ENCODE data around the gene CTNNB1.

CTNNB1 gene

GRCh38 chr3:41190509-41191284 is 8.6 kb upstream of the CTNNB1 start:
- no peak for ATAC-seq (ENCODE audit: low read depth)
- H3K27me3 ChIP-seq (ENCODE audit: insufficient read depth, poor library complexity, severe bottlenecking) = no peaks in the 10 kb centered on the region
- TF ChIP-seq CTCF (IDR thresholded peaks at IDR 0.05; ENCODE audit: poor library complexity, severe bottlenecking) = no peak
- no peaks in the 10 kb centered on the region for H3K36me3 ChIP-seq (ENCODE audit: low read depth)
- no peaks in the 10 kb centered on the region for H3K9me3 ChIP-seq (ENCODE audit: severe bottlenecking)
- H3K27ac ChIP-seq (ENCODE audit: poor library complexity, severe bottlenecking) = no peak overlapping the region
- H3K4me3 ChIP-seq (ENCODE audit: severe bottlenecking) = no peak overlapping the region
- no peaks in the 10 kb centered on the region for H3K4me1 ChIP-seq (ENCODE audit: insufficient read depth, poor library complexity, severe bottlenecking)
- DNase-seq (ENCODE audit: low spot score) = no peak

GRCh38 chr3:41192885-41193284 is 6.4 kb upstream of the CTNNB1 start:
- Histone ChIP-seq H3K27me3 (ENCODE audit: insufficient read depth, poor library complexity, severe bottlenecking) (no peaks in the 10 kb centered on the region), H3K27ac (ENCODE audit: poor library complexity, severe bottlenecking) (no peak overlapping the region), H3K4me3 (ENCODE audit: severe bottlenecking) (no peak overlapping the region), H3K4me1 (ENCODE audit: insufficient read depth, poor library complexity, severe bottlenecking) (no peaks in the 10 kb centered on the region), H3K36me3 (ENCODE audit: low read depth) (no peaks in the 10 kb centered on the region), H3K9me3 (ENCODE audit: severe bottlenecking) (no peaks in the 10 kb centered on the region)
- no peak for TF ChIP-seq CTCF (IDR thresholded peaks at IDR 0.05; ENCODE audit: poor library complexity, severe bottlenecking)
- ATAC-seq (ENCODE audit: low read depth) (no peak), DNase-seq (ENCODE audit: low spot score) (no peak)

GRCh38 chr3:41193794-41194539 is 5.3 kb upstream of the CTNNB1 start:
- no peak for DNase-seq (ENCODE audit: low spot score)
- Histone ChIP-seq H3K27ac (ENCODE audit: poor library complexity, severe bottlenecking) (no peak overlapping the region), H3K4me3 (ENCODE audit: severe bottlenecking) (no peak overlapping the region), H3K9me3 (ENCODE audit: severe bottlenecking) (no peaks in the 10 kb centered on the region), H3K4me1 (ENCODE audit: insufficient read depth, poor library complexity, severe bottlenecking) (peaks cover 4% of the 10 kb centered on the region), H3K27me3 (ENCODE audit: insufficient read depth, poor library complexity, severe bottlenecking) (no peaks in the 10 kb centered on the region), H3K36me3 (ENCODE audit: low read depth) (no peaks in the 10 kb centered on the region)
- no peak for ATAC-seq (ENCODE audit: low read depth)
- TF ChIP-seq CTCF (IDR thresholded peaks at IDR 0.05; ENCODE audit: poor library complexity, severe bottlenecking) = no peak

- no peaks in the 10 kb centered on the region for H3K27me3 ChIP-seq (ENCODE audit: insufficient read depth, poor library complexity, severe bottlenecking)
- no peak for TF ChIP-seq CTCF (IDR thresholded peaks at IDR 0.05; ENCODE audit: poor library complexity, severe bottlenecking)
- H3K4me1 ChIP-seq (ENCODE audit: insufficient read depth, poor library complexity, severe bottlenecking) = peaks cover 4% of the 10 kb centered on the region
- no peaks in the 10 kb centered on the region for H3K9me3 ChIP-seq (ENCODE audit: severe bottlenecking)
- DNase-seq (ENCODE audit: low spot score) (no peak), ATAC-seq (ENCODE audit: low read depth) (no peak)
- H3K4me3 ChIP-seq (ENCODE audit: severe bottlenecking) = no peak overlapping the region
- no peaks in the 10 kb centered on the region for H3K36me3 ChIP-seq (ENCODE audit: low read depth)
- H3K27ac ChIP-seq (ENCODE audit: poor library complexity, severe bottlenecking) = no peak overlapping the region
Measured at GRCh38 chr3:41194701-41195100, 4.6 kb upstream of the CTNNB1 start.

GRCh38 chr3:41195946-41196345 is 3.4 kb upstream of the CTNNB1 start:
- no peak for TF ChIP-seq CTCF (IDR thresholded peaks at IDR 0.05; ENCODE audit: poor library complexity, severe bottlenecking)
- no peaks in the 10 kb centered on the region for H3K27me3 ChIP-seq (ENCODE audit: insufficient read depth, poor library complexity, severe bottlenecking)
- H3K36me3 ChIP-seq (ENCODE audit: low read depth) = no peaks in the 10 kb centered on the region
- H3K9me3 ChIP-seq (ENCODE audit: severe bottlenecking) = no peaks in the 10 kb centered on the region
- H3K4me1 ChIP-seq (ENCODE audit: insufficient read depth, poor library complexity, severe bottlenecking) = peaks cover 4% of the 10 kb centered on the region
- H3K27ac ChIP-seq (ENCODE audit: poor library complexity, severe bottlenecking) = no peak overlapping the region
- no peak overlapping the region for H3K4me3 ChIP-seq (ENCODE audit: severe bottlenecking)
- DNase-seq (ENCODE audit: low spot score) = no peak
- no peak for ATAC-seq (ENCODE audit: low read depth)

Measured in RWPE2 (cell line).